HG03520 (cell line): Measurements from ENCODE around the gene TMEM25.
"Not testable (repeated sequence)": the region's sequence is repeated elsewhere in the genome, so short reads cannot be mapped to it uniquely, and the experiment has no call there.

ENCODE experiments used
- ATAC-seq: cut with Tn5 transposase; IDR thresholded peaks from one replicate; pipeline ENCODE4 v1.9.1; 2021; ENCODE audit warnings: mild to moderate bottlenecking, moderate library complexity; ENCODE audit not compliant: unreplicated experiment

The TMEM25 gene

DNA sequence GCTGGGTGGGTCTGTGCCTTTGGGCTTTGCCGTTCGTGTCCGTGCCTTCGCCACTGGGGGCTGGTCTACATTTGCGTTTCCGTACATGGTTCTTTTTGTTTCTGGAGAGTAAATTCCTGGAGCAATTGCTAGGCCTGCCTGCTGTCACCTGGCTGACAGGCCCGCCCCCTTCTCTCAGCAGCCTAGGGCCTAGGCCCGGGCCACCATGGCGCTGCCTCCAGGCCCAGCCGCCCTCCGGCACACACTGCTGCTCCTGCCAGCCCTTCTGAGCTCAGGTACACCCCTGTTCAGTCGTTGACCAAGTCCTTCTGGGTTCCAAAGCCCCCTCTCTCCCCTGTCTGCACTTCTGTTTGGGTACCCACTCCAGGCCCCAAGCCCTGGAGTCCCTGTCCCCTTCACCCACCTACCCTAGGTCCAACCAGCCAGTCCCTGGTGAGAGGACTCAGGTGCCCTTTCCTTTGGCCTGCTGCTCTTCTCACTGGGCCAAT is 649 bp downstream of the TMEM25 start:
- no peak for ATAC-seq

DNA sequence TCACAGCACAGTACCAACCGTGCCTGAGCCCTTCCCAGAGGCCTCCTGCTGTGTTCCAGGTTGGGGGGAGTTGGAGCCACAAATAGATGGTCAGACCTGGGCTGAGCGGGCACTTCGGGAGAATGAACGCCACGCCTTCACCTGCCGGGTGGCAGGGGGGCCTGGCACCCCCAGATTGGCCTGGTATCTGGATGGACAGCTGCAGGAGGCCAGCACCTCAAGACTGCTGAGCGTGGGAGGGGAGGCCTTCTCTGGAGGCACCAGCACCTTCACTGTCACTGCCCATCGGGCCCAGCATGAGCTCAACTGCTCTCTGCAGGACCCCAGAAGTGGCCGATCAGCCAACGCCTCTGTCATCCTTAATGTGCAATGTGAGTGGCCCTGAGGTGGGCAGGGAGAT is 1.1 kb downstream of the TMEM25 start:
- ATAC-seq: no peak

DNA sequence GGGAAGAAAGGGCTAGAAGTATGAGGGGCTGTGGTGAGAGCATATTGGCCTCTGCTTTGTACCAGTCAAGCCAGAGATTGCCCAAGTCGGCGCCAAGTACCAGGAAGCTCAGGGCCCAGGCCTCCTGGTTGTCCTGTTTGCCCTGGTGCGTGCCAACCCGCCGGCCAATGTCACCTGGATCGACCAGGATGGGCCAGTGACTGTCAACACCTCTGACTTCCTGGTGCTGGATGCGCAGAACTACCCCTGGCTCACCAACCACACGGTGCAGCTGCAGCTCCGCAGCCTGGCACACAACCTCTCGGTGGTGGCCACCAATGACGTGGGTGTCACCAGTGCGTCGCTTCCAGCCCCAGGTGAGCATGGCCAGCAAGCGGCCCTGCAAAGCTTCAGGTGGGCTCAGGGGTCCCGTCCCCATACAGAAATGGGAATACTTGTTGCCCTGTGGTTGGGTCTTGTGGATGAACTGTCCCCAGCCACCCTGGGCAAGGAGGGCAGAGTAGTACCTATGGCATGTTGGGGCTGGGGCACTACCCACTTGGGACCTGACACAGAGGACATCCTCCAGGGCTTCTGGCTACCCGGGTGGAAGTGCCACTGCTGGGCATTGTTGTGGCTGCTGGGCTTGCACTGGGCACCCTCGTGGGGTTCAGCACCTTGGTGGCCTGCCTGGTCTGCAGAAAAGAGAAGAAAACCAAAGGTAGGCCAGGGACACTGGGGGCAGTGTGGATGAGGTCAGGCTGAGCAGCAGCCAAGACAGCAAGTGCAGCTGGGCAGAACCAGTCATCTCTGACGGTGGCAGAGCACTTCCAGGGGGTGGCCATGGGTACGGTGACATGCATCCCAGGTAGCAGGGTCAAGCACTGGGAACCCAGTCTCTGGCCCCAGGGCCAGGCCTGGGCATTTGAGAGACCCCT is 2.1 kb downstream of the TMEM25 start:
- ATAC-seq: no peak

DNA sequence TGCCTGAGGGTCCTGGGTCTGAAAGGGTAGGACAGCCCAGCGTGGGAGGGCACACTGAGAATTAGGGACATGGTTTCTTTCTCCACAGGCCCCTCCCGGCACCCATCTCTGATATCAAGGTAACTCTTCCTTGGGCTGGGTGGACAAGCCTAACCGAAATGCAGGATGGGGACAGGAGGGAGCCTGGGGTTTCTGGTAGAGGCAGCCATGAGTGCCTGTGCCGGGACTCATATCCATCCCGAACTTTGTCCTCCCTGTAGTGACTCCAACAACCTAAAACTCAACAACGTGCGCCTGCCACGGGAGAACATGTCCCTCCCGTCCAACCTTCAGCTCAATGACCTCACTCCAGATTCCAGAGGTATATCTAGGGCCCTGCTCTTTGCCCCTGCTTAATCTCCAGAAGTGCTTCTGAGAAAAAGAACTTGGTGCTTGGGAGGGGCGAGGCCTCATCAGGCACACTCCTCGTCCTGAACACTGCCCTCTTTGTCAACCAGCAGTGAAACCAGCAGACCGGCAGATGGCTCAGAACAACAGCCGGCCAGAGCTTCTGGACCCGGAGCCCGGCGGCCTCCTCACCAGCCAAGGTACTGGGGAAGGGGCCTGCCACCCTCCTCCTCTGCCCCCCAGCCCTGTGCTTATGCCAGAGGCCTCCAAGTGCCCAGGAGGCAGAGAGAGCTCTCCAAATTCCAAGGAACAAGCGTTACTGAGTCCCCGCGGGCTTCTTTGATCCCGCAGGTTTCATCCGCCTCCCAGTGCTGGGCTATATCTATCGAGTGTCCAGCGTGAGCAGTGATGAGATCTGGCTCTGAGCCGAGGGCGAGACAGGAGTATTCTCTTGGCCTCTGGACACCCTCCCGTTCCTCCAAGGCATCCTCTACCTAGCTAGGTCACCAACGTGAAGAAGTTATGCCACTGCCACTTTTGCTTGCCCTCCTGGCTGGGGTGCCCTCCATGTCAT is 3.1 kb downstream of the TMEM25 start:
- ATAC-seq: no peak

DNA sequence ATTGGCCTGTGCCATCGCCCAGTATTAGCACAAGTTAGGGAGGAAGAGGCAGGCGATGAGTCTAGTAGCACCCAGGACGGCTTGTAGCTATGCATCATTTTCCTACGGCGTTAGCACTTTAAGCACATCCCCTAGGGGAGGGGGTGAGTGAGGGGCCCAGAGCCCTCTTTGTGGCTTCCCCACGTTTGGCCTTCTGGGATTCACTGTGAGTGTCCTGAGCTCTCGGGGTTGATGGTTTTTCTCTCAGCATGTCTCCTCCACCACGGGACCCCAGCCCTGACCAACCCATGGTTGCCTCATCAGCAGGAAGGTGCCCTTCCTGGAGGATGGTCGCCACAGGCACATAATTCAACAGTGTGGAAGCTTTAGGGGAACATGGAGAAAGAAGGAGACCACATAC is 4.3 kb downstream of the TMEM25 start:
- no peak for ATAC-seq

DNA sequence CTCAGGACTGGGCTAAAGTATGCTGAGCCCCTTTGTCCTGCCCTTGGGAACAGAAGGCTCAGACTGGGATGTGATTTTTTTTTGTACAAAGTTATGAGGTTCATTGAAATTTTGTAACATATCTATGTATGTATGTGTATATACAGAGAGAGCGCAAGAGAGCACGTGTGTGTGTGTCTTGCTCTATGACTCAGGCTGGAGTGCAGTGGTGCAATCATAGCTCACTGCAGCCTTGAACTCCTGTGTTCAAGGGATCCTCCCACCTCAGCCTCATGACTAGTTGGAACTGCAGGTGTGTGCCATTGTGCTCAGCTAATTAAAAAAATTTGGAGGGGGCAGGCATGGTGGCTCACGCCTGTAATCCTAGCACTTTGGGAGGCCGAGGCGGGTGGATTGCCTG is 5.7 kb downstream of the TMEM25 start:
- ATAC-seq: no peak

DNA sequence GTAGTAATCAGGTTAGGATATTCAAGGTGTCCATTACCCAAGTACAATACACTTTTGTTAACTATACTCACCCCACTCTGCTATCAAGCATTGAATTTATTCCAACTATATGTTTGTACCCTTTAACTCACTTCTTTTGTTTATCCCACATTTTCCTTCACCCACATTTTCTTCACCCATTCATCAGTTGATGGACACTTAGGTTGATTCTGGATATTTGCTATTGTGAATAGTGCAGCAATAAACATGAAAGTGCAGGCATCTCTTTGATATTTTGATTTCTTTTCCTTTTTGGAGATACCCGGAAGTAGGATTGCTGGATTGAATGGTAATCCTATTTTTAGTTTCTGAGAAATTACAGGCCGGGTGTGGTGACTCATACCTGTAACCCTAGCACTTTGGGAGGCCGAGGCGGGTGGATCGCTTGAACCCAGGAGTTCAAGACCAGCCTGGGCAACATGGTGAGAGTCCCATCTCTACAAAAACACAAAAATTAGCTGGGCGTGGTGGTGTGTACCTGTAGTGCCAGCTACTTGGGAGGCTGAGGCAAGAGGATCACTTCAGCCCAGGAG is 6.5 kb downstream of the TMEM25 start:
- no peak for ATAC-seq

DNA sequence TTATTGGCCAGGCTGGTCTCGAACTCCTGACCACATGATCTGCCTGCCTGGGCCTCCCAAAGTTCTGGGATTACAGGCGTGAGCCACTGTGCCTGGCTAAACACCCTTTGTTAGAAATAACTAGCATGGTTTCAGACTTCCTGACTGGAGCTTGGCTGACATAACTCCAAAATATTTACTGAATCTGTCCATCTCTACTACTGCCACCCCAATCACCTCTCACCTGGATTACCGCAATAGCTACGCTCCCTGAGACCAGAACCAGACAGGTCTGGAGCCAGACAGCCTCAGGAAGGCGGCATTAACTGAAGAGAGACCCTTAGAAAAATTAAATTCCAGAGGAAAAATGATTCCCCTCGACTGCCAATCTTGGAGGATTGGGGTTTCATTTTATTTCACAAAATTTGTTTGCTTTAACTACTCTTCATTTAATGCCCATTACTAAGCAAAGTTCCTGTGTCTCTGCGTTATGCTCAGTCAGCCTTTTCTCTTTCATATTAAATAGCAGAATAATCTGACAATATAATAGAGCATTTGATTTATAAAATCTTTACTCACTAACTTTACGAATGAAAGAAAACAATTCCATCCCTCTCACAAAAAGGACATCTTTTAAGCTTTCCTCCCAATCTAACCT is 13.1 kb downstream of the TMEM25 start:
- ATAC-seq: no peak

DNA sequence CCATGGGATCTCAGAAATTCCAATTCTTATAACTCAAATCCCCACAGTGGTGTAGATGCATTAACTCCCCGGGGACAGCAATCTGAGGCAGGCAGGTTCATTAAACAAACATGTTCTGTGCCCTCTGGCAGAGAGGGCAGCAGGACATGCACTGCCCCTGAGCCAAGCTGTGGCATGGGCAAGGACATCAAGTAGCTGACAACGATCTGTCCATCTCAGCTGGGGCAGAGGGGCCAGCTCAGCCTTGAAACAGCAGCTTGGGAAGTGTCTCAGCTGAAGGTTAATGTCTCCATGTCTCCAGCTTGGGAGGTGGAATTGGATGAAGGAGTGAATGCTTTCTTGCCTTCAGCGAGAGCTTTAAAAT is 13.6 kb downstream of the TMEM25 start:
- no peak for ATAC-seq

DNA sequence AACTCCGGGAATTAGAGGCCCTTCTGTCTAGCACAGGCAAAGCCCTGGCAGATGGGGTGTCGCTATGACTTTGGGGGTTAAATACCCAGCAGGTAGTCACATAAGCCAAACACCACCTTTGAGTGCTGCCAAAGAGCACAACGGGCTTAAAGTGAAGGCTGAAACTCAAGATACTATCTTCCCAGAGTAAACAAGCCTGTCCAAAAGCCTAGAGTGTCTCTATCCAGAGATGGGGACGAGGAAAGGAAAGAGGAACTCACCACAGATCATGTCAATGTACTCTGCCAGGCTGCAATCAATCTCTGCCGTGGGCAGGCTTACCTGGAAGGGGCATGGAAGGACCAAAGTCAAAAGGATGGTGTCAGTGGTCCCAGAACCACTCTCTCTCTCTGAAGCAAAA is 14.5 kb downstream of the TMEM25 start:
- no peak for ATAC-seq

DNA sequence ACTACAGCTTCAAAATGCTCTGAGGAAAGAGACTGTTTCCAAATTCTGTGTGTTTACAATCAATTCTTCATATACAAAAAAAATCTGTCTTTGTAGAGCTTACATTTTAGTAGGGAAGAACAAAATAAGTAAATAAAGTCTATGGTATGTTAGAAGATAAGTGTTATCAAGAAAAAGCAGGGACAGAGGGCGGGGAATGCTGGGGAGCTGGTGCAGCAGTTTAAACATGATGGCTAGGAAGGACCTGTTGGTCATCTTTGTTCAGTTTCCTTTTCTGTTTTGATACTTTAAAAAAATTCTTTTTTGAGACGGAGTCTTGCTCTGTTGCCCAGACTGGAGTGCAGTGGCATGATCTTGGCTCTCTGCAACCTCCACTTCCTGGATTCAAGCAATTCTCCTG is 16.1 kb downstream of the TMEM25 start:
- ATAC-seq: no peak

DNA sequence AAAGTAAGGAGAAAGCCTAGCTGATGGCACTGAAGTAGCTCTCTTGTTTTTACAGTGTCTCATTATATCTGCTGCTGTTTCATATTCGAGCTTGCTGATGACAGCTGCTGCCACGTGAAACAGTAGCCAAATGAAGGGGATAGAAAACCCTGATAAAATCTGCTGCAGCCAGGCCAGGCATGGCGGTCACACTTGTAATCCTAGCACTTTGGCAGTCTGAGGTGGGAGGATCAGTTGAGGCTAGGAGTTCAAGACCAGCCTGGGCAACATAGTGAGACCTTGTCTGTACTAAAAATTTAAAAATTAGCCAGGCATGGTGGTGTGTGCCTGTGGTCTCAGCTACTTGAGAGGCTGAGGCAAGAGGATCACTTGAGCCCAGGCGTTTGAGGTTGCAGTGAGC is 21.3 kb downstream of the TMEM25 start:
- ATAC-seq: no peak

DNA sequence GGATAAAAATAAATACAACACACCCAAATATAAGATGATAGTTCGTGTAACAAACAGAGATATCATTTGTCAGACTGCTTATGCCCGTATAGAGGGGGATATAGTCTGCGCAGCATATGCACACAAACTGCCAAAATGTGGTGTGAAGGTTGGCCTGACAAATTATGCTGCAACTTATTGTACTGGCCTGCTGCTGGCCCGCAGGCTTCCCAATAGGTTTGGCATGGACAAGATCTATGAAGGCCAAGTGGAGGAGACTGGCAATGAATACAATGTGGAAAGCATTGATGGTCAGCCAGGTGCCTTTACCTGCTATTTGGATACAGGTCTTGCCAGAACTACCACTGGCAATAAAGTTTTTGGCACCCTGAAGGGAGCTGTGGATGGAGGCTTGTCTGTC is 29.8 kb downstream of the TMEM25 start:
- no peak for ATAC-seq

DNA sequence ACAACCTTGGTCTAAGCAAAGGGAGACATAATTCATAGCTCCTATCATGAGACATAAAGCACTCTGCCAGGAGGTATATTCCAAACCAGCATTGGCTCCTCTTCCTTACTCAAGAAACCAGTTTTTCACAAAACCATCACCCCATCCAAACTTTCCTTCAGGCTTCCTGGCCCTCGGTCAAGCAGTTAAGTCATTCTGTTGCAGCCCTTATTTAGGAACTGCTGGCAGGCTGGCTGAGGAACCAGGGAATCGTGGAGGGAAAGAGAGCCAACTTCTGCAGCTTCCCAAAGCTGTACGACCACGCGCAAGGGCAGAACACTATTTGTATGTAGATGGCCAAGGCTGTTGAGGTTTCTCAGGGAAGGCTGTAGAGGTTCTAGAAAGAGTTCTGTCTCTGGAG is 34.1 kb downstream of the TMEM25 start:
- ATAC-seq: no peak

DNA sequence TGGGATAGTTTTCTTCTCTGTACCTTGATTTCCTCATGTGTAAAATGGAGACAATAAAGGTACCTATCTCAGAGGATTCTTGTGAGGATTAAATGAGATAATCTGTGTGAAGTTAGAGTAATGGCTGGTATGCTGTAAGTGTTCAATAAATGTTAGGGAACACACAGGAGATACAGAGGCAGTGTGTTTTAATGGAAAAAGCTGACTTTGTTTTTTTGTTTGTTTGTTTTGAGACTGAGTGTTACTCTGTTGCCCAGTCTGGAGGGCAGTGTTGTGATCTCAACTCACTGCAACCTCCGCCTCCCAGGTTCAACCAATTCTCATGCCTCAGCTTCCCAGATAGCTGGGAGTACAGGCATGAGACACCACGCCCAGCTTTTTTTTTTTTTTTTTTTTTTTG is 38.7 kb downstream of the TMEM25 start:
- no peak for ATAC-seq

DNA sequence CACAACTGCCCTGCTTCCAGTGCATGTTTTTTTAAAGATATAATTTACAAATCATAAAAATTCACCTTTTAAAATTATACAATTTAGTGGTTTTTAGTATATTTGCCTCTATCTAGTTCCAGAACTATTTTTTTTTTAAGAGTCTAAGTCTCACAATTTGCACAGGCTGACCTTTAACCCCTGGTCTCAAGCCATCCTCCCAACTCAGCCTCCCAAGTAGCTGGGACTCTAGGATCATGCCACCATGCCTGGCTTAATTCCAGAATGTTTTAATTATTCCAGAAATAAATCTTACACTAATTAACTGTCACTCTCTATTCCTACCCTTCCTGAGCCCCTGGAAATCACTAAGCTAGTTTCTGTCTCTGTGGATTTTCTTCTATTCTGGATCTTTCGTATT is 39.8 kb downstream of the TMEM25 start:
- ATAC-seq: no peak

DNA sequence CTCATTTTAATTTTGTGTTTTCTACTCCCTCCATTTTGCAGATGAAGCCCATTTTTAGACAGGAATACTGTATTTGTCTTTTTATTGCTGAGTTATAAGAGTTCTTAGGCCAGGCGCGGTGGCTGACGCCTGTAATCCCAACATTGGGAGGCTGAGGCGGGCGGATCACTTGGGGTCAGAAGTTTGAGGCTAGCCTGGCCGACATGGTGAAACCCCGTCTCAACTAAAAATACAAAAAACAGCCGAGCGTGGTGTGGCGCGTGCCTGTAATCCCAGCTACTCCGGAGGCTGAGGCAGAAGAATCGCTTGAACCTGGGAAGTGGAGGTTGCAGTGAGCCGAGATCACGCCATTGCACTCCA is 40.7 kb downstream of the TMEM25 start:
- ATAC-seq: not testable (repeated sequence)

DNA sequence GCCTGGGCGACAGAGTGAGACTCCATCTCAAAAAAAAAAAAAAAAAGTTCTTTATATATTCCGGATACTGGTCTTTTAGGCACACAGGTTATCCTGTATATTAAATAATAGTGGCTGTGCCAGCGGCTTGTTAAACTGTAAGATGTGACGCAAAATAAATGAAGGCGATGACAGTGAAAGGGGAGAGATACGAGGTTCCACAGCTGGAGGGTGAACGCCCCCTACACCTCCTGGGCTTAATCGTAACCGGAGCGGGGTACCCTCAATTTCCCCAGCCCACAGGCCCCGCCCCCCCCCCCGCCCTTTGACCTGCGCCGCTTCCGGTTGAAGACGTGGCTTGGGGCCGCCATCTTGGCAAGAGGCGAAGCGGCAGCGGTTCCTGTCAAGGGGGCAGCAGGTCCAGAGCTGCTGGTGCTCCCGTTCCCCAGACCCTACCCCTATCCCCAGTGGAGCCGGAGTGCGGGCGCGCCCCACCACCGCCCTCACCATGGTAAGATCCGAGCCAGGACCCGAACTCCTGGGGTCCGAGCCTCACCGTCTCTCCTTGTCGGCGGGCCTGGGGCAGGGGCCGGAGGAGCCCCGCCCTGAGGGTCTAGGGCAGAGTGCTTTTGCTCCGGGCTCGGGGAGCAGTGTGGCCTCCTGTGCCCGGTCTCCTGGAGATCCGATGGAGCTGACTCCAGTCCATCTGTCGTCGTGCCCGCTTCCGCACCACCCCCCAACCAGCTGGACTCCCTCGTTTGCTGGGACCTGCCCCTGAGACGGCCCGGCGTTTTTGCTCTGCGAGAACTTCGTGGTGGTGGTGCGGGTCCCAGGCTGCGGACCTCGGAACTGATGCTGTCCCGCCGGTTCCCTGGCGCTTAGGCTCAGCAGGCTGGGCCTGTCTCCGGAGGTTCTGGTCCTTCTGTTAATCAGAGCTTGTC is 41.3 kb downstream of the TMEM25 start, which contains the start of gene ARCN1:
ARCN1 (plus strand) TSS at position 349 of the 920 bp plus-strand sequence; CDS start at position 488, 139 bp downstream.
- ATAC-seq: peak; percentile 52

DNA sequence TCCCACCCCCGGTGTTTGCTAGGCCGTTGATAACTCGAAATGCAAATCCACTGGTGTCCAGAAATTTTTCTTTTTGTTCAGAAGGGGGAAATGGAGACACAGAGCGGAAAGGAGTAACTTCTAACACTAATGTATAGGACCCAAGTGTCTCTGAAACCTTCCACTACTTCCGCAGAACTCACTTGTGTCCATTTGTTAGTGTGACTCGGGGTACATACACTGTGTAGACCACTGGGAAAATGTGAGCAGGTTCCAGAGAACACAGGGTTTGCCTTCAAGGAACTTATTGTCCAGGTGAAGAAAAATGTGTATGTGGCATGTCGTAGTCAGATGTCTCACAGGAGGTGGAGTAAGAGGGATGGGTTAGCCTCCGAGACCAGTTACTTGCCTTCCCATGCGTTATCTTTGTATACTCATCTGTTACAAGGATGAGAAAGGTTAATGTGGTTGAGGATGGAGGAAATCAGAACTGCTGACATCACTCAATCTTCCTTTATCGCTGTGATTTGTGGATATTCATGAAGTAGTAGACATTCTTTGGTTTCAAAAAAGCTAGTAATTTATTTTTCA is 42.1 kb downstream of the TMEM25 start:
- ATAC-seq: peak; percentile 19
